HEK293 (cell line): ENCODE measurements around the gene PLXNA3.

Experiments
- CTCF ChIP-seq: fragments of 450-650 bp; formaldehyde crosslinking; IDR thresholded peaks from 2 replicates; pipeline ENCODE4 v1.5.1; 2016; ENCODE audit warnings: missing biosample characterization, missing genetic modification characterization
- MYNN ChIP-seq: fragments of 450-650 bp; formaldehyde crosslinking; IDR thresholded peaks from 2 replicates; pipeline ENCODE4 v1.5.1; 2016; ENCODE audit warnings: missing biosample characterization, missing genetic modification characterization, borderline replicate concordance
- YY1 ChIP-seq: fragments of 450-650 bp; formaldehyde crosslinking; IDR thresholded peaks from 2 replicates; pipeline ENCODE4 v1.5.1; 2018; ENCODE audit warnings: missing biosample characterization, missing genetic modification characterization
- ZNF174 ChIP-seq: fragments of 450-650 bp; formaldehyde crosslinking; IDR thresholded peaks from 2 replicates; pipeline ENCODE4 v1.5.0; 2017; ENCODE audit warnings: missing biosample characterization, mild to moderate bottlenecking, missing genetic modification characterization
- ZNF521 ChIP-seq: fragments of 450-650 bp; formaldehyde crosslinking; IDR thresholded peaks from 2 replicates; pipeline ENCODE4 v1.5.1; 2017; ENCODE audit warnings: missing biosample characterization, mild to moderate bottlenecking, missing genetic modification characterization
- ZNF639 ChIP-seq: fragments of 450-650 bp; formaldehyde crosslinking; IDR thresholded peaks from 2 replicates; pipeline ENCODE4 v1.5.1; 2016; ENCODE audit warnings: missing biosample characterization, missing genetic modification characterization

GRCh38 chrX:154471839-154472684, 14.0 kb downstream of the PLXNA3 start:
- TF ChIP-seq ZNF639 (tag by site-specific recombination) (no peak), ZNF521 (tag by site-specific recombination) (no peak), CTCF (tag by site-specific recombination) (no peak), YY1 (tag by site-specific recombination) (no peak), MYNN (no peak), ZNF174 (tag by site-specific recombination) (no peak)
